HL-60/S4 treated with retinoic acid at 250 ng/mL for 4 days and 3 days (cell line): ENCODE results near the gene UBE2E2.

Experiments
- in situ Hi-C: fragments of 300-500 bp; cut with MboI; formaldehyde crosslinking; loops from 2 replicates; pipeline ENCODE4 v1.7.0; 2022; ENCODE audit warnings: low sequenced_read_pairs

Gene UBE2E2

DNA sequence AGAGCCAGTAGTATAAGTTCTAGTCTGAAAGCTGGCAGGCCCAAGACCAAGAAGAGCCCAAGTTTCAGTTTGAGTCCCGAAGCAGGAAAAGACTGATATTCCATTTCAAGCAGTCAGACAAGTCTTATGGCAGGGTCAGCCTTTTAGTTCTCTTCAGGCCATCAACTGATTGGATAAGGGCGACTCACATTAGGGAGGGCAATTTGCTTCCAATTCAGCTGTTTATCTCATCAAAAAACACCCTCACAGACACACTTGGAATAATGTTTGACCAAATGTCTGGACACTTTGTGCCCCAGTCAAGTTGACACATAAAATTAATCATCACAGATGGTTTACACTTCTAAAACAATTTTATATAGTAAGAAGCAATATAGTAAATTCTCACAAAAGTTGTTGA, 69.7 kb downstream of the UBE2E2 start:
- in situ Hi-C loops, result no loop called here

DNA sequence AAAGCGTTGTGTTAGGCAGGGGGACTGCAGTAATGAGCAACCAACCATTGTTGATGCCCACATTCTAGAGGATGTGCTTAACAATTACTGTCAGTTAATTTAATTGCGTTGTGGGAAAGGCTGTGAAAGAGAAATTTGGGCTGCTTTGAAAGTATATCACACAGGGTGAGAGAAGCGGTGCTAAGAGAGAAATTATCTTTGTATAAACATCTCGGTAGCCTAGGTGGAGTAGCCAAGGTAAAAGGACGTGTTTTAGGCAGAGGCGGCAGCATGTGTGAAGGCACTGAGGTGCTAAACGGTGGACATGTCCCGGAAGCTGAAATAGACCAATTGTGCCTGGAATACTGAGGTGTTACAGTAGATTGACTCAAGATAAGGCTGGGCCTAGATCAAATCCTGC, 71.9 kb downstream of the UBE2E2 start:
- in situ Hi-C loops, result no loop called here

DNA sequence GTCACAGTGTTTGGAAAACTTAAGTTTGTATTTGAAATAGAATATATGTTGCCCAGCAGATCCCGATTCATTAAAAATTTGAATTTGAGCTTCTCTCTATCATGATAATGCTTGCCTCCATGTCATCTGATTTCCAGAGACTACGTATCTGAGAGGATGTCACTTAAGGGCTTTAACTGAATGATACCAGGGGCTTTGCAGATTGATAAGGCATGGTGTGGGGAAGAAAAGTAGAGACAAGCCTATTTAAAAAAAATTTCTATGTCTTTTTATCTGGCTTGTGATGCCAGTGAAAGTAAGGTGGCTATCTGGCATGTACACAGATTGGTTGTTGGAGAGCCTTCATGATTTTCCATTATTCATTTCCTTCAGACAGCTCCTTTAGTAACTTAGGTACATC, 72.7 kb downstream of the UBE2E2 start:
- in situ Hi-C loops, result no loop called here

DNA sequence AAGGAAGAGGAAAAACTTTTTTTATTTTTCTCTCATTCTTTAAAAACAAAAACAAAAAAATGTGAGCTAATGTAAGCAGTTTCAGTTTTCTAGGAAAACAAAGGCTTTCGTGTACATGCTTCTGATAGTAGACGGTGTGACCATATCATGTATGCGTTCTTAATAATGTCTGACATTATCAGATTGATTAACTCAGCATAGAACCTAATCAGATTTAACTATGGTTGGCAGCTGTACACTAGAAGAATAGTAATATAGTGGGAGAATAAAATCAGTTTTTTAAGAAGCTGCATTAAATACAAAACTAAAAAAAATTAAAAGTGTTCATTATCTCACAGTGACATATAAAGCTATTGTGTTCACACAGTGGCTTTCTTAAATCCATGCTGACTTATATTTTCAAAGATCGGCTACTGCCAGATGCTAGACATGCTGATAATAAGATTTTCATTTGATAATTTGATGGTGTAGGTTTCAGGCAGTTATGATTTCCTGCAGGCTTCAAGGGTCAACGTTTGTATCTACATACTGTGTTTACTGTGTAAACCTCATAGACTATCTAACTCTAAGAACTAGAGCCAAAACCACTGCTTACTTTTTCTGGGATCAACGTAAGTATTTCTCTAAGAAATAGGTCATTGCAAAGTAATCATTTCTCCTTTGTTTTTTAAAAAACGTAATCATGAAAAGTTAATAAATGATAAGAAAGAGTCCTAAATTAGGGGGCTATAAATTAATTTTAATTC, 74.0 kb downstream of the UBE2E2 start:
- in situ Hi-C loops, result no loop called here

DNA sequence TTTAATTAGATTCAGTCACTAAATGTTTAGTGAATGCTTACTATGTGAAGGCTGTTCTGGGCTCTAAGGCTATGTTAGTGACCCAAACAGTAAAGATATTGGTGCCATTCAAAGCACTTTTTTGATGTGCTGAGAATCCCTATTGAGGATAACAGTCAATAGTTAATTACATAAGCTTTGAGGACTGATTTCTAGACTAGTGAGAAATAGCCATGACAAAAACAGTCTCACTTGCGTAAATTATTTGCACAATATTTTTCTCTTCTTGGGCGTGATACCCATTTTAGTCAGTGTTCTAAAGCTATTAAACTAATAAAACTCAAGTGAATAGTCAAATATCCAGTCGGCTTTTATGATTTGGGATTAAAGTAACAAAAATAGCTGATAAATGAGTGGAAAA, 74.6 kb downstream of the UBE2E2 start:
- in situ Hi-C loops, result no loop called here

DNA sequence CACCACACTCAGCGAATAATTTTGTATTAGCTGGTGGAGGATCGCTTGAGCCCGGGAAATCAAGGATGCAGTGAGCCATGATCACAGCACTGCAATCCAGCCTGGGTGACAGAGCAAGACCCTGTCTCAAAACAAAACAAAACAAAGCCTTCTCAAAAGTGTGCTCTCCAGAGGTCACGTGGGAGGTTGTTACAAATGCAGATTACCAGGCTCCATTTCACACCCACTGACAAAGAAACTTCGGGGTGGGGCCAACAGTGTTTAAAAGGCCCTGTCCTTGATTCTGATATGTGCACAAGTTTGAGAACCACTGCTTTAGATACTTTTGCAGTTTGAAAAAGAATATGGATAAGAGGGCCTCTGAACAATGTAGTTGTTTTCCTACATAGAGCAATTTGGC, 80.5 kb downstream of the UBE2E2 start:
- in situ Hi-C loops, result no loop called here

DNA sequence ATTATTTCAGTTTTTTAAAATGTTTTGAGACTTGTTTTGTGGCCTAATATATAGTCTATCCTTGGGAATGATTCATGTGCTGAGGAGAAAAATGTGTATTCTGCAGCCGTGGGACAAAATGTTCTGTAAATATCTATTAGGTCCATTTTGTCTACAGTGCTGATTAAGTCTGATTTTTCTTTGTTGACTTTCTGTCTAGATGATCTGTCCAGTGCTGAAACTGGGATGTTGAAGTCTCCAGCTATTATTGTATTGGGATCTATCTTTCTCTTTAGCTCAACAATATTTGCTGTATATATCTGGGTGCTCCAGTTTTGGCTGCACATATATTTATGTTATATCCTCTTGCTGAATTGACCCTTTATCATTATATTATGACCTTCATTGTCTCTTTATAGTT, 85.2 kb downstream of the UBE2E2 start:
- in situ Hi-C loops, result no loop called here

DNA sequence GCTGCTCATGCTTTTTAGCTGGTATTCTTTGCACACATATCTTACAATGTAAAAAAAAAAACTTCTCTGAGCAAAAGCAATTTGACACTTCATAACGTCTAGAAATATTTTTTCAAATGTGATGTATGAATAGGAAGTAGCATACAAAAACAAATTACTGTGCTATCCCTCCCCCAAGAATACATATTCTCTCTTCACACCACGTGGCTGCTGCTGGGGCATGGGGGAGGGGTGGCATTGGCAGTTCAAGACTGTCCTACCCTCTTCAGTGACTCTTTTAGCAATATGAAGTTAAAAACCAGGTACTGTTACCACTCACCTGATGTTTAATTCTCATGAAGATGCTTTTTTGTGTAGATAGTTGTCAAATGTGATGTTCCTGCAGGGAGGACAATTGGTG, 85.6 kb downstream of the UBE2E2 start:
- in situ Hi-C loops, result no loop called here

DNA sequence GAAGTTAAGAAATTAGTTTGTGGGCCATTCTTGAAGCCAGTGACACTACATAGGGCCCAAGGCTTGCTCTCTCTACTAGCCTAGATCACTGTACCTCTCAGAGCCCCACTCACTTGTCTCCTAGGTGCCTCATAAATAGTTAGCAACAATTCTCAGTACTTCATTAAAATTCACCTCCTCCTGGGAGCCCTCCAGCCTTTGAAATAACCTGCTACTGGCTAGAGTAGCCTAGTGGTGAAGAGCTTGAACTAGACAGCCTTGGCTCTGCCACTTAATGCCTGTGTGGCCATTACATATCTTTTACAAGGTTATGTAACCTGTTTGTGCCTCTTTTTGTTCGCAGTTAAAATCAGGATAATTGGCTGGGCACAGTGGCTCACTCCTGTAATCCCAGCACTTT, 89.3 kb downstream of the UBE2E2 start:
- in situ Hi-C loops, result no loop called here

DNA sequence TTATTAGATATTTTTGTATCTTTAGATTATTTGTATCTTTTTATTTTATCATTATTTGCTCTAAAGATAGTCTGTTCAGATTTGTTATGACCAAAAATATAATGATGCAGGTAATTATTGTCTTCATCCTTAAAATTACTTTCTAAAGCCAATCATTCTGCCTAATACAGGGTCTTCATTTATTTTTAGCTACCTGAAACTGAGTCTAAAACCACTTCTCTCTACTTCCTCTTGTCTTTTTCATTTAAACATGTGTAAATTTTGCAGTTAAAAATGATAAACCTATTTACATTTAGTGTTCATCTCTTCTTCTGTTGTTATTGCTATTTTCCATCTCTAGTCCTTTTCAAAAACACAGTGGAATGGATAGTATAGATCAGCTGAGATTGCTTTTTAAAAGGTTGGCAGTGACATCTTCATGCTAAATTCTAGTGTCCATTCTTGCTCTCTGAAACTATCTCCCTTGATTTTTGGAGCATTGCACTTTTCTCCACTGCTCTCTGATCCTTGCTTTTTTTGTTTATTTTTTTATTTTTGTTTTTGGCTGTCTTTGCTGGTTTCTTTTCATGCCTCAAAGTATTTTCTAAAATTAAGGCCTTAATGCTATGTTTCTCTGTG, 91.8 kb downstream of the UBE2E2 start:
- in situ Hi-C loops, result no loop called here

DNA sequence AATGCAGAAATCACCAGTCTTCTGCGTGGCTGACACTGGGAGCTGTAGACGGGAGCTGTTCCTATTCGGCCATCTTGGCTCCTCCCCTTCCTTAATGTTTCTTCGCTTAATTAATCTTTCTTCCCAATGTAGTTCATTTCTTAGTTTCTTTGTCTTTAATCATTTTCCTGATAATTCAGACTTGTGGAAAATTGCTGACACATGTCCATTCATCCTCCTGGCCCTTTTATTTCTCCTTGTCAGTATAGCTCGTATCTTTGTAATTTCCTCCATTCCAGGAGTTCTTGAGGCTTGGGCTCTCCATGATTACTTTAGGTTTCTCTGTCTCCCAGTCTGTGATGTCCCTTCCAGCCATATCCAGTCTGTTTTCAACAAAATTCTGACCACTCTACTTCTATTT, 98.7 kb downstream of the UBE2E2 start:
- in situ Hi-C loops, result no loop called here

DNA sequence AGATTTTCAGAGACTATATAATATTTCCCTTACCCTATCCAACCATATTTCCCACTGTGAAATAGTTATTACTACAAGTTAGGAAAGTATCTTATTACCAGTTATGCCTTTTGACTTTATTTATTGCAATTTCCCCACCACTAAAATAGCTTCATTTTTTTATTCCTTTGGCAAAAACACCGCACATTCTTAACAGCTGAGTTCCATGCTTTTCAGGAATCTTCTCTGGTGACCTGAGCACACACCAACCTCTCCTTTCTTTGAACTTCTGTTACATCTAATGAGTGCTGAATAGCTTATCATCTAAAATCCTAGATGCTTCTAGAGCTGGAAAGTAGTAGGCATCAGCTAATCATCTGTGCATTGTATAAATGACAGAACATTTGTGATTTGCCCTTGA, 99.1 kb downstream of the UBE2E2 start:
- in situ Hi-C loops, result no loop called here

DNA sequence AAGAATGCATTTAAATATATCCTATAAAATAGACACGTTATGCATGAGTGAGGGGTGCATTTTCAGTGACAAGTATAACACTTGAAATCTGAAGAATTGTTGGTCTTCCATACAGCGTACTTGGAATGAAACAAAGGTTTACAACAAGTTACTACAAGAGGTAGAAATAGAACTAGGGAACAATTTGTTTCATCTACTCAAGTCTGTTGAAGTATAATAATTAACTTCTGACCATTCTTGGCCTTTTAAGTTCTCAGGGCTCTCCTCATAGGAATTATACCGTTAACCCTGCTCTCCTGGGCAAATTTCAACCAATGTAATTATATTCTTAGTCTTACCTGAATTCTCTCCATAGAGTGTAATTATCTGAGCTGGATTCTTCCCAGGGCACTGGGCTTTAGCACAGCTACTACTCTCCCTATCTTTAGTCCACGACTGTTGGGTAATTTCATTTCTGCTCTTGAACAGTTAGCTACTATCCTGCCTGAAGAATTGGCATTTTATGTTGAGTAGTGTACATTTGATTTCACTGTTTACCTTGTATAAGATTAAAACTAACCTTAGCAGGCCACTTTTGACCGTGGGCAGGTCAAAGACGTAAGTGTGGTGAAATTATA, 100.6 kb downstream of the UBE2E2 start:
- in situ Hi-C loops, result no loop called here

DNA sequence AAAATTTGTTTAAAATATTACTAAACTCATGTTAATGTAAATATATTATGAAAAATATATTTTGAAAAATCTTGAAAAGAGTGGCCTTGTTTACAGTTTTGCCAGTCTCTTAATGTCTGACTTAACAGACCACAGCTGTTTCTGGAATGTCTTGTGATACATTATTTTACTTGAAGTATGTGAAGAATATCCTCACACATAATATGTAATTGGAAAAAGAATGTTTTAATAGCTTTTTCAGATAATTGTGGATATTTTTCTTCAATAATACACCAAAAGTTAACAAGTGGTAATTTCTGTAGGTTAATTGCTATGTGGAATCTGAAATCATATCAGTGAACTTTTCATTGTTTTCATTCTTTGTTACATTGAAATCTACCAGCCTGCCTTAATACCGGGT, 101.3 kb downstream of the UBE2E2 start:
- in situ Hi-C loops, result no loop called here

DNA sequence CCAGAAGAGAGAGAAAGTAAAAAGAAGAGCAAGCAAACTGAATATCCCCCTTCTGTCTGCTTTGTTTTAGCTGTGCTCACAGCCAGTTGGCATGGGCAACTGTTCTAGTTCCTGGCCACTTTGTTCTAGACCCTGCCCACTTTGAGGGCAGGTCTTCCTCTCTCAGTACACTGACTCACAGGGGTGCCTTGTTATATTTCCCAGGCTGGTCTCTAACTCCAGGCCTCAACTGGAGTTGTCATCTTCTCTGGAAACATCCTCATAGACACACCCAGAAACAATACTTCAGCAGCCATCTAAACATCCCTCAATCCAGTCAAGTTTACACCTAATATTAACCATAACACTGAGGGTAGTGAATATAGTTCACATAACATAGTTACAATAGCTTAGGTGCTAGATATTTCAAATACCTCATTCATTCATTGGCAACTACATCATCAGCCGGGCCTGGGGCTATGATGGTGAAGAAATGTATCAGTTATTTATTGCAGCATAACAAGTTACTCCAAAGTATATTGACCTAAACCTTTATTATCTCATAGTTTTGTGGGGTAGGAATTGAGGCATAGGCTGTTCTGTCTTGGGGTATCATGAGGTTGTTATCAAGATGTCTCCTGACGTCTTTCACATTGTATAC, 106.0 kb downstream of the UBE2E2 start:
- in situ Hi-C loops, result no loop called here

DNA sequence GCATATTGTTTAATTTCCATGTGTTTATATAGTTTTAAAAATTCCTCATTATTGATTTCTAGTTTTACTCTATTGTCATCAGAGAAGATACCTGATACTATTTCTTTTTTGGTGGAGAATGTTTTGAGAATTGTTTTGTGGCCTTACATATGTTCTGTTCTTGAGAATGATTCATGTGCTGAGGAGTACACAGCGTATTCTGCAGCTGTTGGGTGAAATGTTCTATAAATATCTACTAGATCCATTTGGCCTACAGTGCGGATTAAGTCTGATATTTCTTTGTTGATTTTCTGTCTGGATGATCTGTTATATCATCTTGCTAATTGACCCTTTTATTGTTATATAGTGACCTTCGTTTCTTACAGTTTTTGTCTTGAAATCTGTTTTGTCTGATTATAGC, 109.7 kb downstream of the UBE2E2 start:
- in situ Hi-C loops, result no loop called here

DNA sequence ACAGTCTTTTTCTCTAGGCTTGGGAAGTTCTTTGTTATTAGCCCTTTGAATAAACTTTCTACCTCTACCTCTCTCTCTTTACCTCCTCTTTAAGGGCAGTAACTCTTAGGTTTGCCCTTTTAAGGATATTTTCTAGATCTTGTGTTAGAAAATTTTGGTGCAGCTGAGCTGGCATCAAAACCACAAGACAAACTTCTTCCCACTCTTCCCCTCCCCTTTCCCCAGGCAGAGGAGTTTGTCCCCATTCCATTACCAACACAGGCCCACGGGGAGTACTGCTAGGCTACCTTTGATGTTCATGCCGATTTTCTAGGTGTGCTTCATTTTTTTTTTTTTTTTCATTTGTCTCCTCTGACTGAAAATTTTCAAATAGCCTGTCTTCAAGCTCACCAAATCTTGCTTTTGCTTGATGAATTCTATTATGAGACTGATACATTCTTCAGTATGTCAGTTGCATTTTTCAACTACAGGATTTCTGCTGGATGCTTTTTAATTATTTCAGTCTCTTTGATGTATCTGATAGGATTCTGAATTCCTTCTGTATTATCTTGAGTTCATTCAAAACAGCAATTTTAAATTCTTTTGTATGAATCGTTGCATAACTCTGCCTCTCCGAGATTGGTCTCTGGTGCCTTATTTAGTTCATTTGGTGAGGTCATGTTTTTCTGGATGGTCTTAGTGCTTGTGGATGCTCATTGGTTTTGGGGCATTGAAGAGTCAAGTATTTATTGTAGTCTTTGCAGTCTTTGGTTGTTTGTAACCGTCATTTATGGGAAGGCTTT, 112.0 kb downstream of the UBE2E2 start:
- in situ Hi-C loops, result no loop called here

DNA sequence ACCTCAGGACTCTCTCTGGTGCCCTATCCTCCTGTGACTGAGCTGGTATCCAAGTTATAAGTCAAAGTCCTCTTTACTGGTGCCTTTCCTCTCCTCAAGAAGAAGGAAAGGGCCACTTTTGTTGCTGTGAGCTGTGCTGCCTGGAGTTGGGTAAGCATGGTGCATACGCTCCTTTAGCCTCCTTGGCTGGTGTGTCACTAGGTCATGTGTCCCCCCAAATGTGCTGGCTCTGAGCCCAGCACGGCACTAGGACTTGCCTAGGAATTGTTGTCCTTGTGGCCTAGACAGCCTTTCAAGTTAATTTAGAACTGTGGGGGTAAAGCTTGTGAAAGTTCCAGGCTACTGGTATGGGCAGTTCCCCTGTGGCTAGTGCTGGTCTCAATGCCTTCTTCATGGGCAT, 113.8 kb downstream of the UBE2E2 start:
- in situ Hi-C loops, result no loop called here

DNA sequence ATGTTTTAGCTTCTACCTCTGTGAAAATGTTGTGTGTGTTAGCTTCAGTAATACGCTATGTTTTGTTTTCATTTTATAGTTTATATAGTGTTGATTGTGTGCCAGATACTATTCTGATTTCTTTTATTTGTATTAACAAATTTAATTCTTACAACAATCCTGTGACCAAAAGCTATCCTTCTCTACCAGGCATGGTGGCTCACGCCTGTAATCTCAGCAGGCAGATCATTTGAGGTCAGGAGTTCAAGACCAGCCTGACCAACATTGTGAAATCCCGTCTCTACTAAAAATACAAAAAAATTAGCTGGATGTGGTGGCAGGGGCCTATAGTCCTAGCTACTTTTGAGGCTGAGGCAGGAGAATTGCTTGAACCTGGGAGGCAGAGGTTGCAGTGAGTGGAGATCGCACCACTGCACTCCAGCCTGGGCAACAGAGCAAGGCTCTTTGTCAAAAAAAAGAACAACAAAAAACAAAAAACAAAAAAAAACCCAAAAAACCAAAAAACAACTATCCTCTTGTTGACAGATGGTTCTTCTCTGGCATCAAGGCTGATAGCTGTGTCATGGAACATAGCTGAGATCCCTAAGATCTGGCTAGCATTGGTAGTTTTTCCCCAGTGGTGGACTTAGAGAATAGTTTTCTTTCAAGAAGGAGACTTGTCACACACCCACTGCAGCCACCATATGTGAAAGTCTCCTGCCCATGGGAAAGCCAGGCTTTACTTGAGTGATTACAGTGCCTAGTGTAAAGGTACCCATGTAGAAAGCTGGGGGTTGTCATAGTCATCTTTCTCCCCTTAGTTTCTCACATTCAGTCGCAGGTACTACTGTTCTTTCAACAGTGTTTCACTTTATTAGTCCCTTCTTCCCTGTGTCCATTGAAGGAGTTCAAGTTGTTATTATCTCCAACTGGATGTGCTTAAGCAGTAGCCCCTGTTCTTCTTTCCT, 116.5 kb downstream of the UBE2E2 start:
- in situ Hi-C loops, result no loop called here
